Measurements from ENCODE around the gene PTGER1.

The PTGER1 gene

GRCh38 chr19:14502334-14503092, 27.4 kb upstream of the PTGER1 start:
- DNase-seq: no peak

DNA sequence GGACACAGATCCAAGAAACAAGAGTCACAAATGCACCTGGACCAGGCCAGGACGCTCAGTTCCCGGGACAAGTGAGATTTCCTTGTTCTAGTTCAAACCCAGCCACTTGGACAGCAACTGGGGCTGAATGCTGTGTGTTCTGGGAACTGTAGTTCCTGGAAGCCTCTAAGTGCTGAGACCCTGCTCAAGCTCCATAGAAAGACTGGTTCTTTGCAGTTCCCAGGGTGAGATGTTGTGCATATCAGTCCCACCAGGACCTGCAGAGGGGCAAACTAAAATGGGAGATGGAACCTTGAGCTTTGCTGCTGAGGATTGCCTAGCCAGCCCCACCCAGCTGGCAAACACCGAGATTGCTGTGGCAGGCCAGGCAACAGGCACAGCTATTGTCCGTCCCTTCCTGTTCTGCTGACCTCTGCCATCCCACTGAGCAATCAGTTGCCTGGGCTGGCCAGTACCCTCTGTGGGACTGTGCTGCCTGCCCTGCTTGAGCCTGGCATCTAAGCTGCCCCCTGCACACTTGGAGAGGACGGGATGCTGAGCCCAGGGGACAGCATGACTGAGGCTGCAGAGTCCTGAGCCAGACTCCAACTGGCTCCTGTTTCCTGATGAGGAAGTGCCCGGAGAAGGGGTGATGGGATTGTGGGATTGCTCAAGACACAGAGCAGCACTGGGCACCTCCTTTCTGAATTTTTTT, 22.2 kb upstream of the PTGER1 start:
- DNase-seq: no peak

DNA sequence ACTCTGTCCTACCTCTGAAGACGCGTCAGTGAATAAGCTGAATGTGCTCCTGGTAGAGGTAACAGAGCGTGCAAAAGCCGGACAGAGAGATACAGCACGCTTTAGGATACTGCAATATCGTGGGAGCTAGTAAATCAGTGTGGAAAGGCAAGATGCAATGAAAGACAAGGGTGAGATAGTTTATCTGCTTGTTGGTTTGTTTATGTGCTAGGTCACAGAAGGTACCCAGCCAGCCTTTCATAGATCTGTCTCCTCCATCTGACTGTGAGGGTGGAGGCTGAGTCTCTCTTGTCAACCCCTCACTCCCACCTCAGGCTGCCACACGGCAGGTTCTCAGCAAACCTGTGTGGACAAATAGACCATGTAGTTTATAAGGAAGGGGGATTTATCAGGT, 21.7 kb upstream of the PTGER1 start:
- DNase-seq: no peak

- DNase-seq: peak; percentile 92
These were observed 21.1 kb upstream of the PTGER1 start, which contains the start of gene GIPC1 for GRCh38 chr19:14496029-14496833. Gene GIPC1 (minus strand): TSS chr19:14496127. CDS start chr19:14482976, 13,151 bp downstream.

- DNase-seq: no peak
These were observed 20.5 kb upstream of the PTGER1 start for GRCh38 chr19:14495672-14496028.

DNA sequence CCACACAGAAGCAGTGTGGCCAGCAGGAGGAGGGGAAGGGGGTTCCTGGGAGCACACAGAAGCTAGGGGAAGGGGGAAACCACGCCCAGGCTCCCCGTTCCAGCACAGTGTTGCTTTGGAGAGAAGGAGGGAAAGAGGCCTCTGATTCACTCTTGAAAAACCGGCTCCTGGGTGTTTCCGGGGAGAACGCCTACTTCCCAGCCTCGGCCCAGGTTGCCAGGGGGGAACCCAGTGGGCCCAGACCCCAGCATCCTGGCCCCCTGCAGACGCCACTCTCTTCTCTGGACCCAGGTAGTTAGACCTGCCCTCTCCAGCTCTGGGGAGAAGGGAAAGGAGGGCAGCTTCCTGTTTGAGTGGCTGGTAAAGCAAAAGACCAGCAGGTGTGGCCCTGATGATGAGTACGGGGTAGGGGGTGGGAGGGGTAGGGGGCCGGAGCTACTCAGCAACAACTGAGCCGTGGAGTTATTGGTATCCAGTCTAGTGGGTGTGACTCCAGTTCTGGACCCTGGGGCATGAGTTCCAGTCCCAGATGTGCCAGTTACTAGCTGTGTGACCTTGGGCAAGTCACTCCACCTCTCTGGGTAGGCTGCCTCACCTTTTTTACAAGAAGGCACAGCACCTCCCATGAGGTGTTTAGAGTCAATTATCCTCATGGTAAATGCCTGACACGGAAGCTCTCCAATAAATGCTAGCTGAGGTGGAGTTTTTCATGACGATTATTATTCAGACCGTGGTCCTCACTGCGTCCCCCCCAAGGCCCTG, 19.9 kb upstream of the PTGER1 start:
- DNase-seq: peak; percentile 53

DNA sequence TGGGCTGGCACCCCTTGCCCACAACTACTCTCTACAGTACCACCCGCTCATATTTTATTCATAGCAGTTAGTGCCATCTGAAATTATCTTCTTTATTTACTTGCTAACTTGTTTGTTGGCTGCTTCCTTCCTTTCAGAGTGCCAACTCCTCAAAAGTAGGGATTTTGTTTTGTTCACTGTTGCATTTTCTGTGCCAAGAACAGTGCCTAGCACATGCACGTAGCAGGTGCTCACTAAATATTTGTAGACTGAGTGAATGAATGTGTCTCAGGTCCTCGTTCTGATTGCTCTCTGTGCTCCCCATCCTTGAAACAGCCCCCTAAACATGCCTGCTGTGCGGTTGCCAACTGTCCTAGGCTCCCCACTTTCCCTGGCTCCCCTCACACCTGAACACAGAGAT, 19.3 kb upstream of the PTGER1 start:
- no peak for DNase-seq

DNA sequence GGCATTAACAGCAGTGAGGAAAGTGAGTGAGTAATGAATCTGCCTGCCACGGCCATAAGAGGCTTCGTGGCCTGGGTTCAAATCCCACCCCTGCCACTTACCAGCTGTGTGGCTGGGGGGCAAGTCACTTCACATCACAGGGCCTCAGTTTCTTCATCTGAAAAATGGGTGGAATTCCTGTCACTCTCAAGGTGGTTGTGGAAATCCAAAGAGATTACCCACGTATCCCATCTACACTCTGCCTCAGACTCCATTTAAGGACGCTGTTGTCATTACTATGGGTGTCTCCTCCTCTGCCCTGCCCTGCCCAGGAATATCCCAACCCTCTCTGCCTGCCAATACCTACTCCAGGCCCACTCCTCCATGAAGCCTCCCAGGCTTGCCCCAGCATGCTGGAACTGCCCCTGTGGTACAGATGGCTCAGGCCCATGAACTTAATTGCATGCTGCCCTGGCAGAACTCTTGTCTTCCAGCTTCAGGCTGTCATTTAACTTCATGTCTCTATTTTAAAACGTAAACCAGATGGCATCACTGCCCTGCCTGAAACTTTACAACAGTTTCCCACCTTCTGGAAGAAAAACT, 17.7 kb upstream of the PTGER1 start:
- no peak for DNase-seq

DNA sequence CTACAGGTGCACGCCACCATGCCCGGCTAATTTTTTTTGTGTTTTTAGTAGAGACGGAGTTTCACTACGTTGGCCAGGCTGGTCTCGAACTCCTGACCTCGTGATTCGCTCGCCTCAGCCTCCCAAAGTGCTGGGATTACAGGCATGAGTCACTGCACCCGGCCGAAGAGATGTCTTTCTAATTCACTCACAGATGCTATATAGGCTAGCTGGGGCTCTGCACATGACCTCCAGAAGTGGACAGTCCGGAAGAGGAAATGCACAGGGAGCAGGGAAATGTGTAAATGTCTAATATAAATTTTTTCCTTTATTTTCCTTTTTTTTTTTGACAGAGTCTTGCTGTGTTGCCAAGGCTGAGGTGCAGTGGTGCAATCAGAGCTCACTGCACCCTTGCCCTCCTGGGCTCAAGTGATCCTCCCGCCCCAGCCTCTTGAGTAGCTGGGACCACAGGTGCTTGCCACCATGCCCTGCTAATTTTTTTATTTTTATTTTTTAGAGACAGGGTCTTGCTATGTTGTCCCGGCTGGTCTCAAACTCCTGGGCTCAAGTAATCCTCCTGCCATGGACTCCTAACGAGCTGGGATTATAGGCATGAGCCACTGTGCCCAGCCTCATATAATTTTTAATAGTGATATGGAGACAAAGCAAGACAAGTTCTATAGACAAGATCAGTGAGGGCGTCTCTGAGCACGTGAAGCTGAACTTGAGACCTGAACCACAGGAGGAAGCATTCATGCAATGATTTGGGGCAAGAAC, 12.4 kb upstream of the PTGER1 start:
- DNase-seq: no peak

DNA sequence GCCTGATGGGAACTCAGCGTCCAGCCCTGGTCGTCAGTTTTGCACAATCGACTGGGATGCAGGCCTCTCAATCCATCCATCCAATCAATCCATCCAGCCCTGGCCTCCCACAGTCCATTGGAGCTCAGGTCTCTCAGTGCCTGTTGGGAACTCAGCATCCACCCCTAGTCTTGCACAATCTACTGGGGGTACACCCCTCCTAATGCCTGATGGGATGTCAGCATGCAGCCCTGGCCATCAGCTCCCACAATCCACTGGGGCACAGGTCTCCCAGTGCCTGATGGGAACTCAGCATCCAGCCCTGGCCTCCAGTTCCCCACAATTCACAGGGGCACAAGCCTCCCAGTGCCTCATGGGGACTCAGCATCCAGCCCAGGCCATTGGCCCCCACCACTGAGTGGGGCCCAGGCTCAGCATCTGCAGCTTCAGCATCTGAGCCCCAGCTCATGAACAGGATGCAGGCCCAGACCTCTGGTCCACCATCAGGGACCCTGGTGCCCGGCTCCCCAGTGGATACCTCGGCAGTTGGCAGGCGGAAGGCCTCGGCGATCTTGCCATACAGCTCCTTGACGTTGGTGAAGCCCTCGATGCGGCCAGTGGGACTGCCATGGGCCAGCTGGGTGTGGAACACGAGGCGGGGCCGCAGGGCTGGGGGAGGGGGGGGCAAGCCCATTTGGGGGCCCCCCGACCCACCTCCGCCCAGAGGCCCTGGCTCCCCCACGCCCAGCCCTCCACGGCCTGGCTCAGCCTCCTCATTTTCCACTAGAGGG, 7.2 kb upstream of the PTGER1 start:
- no peak for DNase-seq

DNA sequence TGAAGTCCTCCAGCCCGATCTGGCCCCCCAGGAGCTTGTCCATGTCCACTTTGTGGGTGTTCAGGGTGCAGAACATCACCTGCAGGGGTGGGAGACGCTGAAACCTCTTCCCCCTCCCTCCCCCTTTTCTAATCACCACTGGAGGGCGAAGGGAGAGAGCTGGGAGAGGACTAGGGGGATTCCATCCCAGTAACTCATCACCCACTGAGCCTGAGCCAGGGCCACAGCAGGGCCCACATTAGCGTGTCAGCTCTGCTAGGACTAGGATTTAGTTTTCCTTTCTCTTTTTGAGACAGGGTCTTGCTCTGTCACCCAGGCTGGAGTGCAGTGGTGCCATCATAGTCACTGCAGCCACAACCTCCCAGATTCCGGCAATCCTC, 5.5 kb upstream of the PTGER1 start:
- DNase-seq: no peak

DNA sequence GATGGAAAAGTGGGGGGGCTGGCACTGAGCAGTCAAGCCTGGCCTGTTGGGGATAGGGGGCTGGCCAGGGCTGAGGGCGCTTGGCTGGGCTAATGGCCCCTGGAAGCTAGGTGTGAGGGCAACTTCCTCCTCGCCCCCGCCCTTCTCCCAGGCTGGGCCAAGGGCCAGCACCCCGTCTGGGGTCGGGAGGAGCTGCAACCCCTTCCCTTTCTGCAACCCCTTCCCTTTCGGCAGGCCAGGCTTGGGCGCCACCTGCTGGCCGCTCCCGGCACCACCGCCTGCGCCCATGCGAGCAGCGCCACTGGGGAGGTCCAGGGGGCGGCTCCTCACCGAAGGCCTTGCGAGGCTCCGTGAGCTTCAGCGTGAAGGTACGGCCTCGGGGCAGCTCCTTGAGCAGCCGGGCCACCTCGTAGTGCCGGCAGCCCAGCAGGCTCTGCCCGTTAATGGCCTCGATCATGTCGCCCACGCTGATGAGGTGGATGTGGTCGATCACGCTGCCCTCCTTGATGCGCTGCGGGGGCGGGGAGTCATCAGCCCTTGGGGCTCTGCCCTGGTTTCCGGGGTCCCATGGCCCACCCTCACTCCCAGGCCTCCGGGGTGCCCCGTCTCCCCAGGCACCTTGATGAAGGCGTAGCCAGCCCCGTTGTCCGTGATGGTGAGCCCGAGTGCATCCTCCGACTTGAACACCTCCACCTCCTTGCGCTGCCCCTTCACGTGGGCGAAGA, 5.0 kb upstream of the PTGER1 start:
- DNase-seq: peak; percentile 96

DNA sequence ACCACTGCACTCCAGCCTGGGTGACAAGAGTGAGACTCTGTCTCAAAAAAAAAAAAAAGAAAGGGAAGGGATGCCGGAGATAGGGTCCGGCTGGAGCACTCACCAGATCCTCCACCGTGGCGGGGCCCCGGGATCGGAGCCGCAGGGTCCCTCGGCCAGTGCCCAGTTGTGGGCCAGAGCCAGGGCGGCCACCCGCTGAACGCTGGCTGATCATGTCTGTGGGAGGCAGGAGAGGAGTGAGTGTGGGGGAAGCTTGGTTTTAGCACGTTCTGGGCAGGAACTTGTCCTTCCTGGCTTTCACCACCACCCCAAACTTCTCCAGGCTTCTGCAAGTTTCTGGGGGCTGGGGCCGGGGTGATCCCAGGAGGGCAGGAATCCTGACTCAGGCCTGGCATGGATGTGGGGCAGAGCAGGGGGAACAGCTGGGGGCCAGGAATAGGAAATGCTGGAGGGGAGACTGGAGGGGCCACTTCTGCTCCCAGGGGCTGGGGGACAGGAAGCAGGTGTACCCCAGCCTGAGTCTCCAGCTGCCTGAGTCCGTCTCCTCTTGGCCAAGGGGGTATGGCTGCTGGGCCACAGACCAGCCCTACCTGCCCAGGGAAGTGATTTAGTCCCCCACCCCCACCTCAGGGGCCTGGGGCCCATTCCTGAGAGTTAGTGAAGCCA, 4.3 kb upstream of the PTGER1 start:
- no peak for DNase-seq

DNA sequence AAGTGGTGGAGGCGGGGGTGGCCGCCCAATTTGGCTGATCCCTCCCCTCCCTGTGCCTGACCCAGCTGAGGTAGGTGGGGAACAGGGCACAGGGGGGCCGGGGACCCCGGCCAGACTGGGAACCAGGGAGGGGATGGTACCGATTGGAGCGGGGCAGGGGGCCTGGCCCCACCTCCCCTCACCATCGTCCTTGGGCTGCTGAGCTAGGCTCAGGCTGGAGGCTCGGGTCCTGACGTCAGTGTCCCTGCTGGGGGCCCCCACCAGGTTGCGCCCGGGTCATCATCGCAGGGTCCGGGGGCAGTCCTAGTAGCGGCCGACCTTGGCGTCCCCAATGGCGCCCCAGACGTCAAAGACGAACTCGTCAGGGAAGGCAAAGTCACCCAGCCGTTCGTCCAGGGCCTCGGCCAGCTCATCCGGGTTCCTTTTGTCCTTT, 3.0 kb upstream of the PTGER1 start:
- DNase-seq: no peak

DNA sequence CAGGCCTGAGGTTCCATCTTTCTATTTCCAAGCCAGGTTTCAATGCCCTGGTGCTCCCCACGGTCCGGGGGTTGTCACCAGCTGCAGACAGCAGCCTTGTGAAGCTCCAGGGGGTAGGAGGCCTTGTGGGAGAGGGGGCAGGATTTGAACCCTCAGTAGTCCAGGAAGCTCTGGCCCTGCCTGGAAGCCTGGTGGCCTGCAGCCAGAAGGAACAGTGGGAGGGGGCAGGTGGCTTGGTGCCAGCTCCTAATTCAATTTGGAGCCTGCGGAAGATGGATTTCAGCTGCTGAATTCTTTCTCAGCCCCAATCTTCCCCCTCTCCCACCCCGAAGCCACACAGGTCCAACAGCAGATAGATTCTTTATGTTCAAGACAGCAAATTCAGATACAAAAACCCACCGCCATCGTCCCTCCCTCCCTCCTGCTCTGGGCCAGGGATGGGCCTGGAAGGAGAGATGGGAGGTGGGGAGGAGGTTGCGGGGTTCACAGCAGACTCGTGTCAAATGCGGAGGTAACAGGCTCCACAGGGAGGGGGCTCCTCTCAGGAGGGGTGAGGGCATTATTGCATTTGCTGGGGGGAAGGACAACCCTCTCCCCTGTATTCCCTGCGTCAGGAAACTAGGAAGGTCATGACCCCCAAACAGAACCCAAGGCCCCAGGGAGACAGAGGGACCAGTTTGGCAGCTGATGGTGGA, 2.4 kb upstream of the PTGER1 start:
- DNase-seq: no peak

DNA sequence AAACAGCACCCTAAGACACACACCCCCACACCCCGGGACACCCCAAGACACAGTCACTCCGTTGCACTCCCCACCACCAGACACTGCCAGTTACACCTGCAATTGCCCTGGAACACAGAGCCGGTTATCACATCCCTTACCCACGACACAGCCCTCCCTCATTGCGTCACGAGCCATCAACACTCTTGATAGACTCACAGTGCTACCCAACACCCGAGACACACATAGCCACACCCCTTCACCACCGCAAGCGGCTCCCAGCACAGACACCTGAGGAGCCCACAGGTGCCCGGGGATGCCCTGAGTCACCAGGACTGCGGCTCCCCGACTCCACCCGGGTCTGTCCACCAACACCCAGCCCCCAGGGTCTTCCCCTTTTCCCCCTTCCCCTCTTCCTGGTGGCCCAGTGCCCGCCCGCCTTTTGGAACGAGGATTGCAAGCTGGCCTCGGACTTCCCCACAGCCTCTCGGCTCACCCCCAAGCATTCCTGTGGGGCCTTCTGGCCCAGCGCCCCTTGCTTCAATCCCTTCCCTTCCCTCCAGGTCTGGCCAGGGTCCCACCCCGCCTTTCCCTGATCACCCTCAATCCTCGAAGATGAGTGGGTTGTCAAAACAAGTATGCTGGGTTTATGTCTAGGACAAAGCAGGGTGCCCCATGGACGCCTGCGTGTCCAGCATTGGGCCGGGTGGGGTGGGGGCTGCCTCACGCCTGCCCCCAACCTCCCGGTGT, 1.7 kb upstream of the PTGER1 start:
- no peak for DNase-seq

GRCh38 chr19:14476327-14476672, 1.1 kb upstream of the PTGER1 start:
- no peak for DNase-seq

DNA sequence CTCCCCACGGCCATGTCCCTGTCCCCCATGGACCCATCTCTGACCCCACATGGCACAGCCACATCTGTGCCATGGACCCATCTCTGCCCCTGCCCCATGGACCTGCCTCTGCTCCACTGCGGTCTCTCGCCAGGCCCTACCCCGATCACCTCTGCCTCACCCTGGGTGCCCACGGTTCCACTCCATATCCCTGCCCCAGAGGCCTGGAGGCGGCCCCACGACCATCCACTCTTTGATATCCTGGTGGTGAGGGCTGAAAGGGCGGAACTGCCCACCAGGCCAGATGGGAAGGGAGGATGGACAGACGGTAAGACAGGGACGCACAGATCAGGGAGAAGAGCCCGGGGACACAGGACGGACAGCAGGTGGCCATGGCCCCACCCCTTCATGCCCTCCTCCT, 327 bp downstream of the PTGER1 start:
- DNase-seq: no peak

All from activated CD8-positive, alpha-beta memory T cell treated with anti-CD3 and anti-CD28 coated beads, Interleukin-2, amount 50 U/mL, for 48 hours (primary cell).